Activated T-cell treated with anti-CD3 and anti-CD28 coated beads, Interleukin-2, amount 50 U/mL, for 1 hour (primary cell): Measurements from ENCODE around the gene SUGCT.
"Not testable (repeated sequence)": the region's sequence is repeated elsewhere in the genome, so short reads cannot be mapped to it uniquely, and the experiment has no call there.

Experiments used
- DNase-seq: peaks from one replicate; pipeline ENCODE4 v3.0.0-alpha.2; 2020

SUGCT gene

GRCh38 chr7:40332516-40332915 lies 197.7 kb downstream of the SUGCT start:
- DNase-seq: no peak

DNA sequence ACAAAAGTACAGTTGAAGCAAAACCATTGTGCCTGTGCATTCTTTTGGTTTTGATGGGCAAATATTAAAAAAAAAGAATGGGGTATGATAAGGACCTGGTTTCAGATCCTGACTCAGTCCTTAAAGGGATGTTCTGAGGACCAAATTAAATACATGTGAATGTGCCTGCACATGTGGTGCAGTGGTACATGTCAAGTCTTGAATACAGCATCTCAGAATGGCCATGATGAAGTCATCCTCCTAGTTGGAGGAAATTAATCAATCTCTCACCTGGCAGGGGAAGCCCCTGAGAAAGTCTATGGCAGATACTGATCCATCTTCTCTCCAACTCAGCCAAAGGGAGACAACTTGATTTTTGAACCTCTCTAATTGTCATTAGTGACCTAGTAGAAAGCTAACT lies 207.0 kb downstream of the SUGCT start:
- no peak for DNase-seq

DNA sequence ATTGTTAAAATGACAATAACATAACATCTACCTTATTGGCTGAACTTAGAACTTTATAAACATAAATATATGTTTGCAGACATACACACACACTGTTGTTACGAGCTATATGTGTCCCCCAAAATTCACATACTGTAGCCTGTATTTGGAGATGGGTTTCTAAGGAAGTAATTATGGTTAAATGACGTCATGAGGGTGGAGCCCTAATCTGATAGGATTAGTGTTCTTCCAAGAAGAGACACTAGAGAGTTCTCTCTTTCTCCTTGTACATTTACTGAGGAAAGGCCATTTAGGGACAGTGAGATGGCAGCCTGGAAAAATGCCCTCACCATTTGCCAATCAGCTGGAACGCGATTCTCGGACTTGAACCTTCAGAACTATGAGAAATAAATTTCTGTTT lies 211.7 kb downstream of the SUGCT start:
- DNase-seq: no peak

DNA sequence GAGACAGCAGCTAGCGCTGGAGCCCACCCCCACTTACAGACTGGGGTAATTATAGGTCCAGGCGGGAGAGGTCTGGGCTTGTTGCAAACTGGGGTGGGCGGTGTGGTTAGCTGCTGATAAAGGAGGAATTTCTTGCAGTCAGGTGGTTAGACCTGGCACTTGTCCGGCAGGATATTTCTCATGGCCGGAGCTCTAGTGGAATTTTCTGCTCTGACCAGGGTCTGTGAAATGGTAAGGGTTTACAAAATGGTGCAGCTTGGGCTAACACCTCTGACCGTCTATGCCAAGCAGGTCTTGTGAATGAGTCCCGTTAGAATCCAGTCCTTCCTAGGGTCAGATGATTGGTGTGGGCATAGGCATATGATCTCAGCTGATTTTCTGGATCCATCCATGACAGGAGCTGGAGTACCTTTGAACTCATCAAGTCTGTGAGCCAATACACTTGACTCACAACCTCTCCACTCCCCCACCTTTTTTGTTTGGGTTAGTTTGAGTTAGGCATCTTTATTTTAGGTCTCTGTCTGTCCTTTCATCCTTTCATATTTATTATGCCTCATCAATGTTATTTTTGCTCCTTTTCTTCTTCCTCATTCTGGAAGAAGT lies 213.4 kb downstream of the SUGCT start:
- DNase-seq: no peak

DNA sequence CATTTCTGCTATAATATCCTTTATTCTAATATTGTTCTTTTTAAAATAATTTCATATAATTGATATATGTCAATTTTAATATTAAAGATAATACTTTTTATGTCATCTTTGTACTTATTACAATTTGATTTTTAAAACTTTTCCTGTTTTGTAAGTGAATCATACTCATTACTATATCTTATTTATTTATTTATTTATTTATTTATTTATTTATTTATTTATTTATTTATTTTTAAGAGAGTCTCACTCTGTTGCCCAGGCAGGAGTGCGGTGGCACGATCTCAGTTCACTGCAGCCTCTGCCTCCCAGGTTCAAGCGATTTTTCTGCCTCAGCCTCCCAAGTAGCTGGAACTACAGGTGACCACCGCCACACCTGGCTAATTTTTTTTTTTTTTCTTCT lies 215.3 kb downstream of the SUGCT start:
- no peak for DNase-seq

GRCh38 chr7:40354711-40355110 lies 219.9 kb downstream of the SUGCT start:
- no peak for DNase-seq

GRCh38 chr7:40356312-40356711 lies 221.5 kb downstream of the SUGCT start:
- no peak for DNase-seq

DNA sequence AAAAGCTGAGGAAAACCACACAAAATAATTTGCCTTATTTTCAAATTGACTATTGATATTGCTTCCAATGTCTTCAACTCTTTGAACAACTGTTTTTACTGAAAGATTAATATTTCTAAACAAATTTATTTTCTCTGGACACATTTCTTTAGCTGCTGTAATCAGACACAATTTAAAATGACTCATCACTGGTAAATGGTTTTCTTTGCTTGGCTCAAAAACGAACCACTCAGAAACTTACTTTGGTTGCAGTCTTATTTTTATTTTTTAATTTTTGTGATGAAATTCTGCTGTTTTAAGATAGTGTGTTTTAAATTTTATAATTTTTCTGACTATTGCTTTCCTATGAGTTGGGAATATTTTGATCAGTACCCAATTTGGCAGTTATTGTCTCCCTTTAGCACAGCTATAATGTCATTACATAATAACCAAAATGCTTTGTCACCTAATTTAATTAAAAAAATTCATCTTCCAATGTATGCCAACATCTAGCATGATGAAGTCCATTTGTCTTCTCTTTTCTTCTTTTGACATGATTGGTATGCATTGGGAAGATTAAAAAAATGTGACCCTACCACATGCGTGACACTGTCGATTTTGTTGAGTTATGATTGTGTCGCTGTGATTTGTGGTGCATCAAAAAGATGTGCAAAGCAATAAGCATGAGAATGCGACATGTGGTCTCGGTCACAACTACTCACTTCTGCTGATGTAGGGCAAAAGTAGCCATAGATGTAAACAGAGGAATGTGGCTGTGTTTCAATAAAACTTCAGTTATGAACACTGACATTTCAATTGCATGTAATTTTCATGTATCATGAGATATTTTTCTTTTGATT lies 222.3 kb downstream of the SUGCT start:
- no peak for DNase-seq

GRCh38 chr7:40369641-40370277 lies 235.0 kb downstream of the SUGCT start:
- no peak for DNase-seq

DNA sequence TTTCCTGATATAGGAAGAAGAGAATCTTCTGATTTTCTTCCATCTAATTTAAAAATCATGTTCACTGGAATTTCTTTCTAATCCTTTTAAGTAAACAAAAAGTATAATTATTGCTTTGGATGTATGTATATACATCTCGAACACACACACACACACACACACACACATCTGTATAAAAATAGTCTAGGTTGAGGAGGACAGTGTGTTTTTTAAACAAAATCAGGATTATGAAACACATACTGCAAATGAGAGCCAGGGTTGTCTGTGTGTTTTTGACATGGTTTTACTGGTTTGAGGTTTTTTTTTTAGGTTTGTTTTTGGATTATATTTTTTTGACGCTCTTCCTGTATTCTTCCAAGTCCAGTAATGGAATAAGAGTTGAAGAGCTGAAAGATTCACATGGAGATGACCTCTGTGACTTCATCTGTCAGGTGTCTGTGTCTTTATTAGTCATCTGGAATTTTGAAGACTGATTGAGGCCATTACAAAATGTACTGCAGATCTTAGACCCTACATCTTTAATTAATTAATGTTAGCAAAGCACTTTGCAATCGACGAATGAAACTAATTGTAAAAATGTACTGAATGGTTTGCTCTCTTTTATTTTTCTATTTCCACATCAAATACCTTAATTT lies 237.1 kb downstream of the SUGCT start:
- DNase-seq: no peak

GRCh38 chr7:40374575-40374974 lies 239.8 kb downstream of the SUGCT start:
- DNase-seq: no peak

GRCh38 chr7:40380111-40380510 lies 245.3 kb downstream of the SUGCT start:
- DNase-seq: no peak

- no peak for DNase-seq
These were observed 247.3 kb downstream of the SUGCT start for GRCh38 chr7:40382145-40382544.

- no peak for DNase-seq
These were observed 258.9 kb downstream of the SUGCT start for GRCh38 chr7:40393660-40394059.

DNA sequence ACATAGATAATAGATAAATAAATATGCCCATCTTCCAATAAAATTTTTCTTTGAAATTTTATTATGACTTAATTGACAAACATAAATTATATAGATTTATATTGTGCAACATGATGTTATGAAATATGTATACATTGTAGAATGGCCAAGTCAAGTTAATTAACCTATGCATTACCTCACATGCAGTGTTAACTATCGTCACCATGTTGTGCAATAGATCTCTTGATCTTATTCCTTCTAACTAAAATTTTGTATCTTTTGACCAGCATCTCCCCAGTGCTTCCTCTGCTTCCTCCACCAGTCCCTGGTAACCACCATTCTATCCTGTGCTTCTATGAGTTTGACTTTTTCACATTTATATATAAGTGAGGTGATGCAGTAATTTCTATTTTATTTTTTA lies 259.6 kb downstream of the SUGCT start:
- DNase-seq: no peak

DNA sequence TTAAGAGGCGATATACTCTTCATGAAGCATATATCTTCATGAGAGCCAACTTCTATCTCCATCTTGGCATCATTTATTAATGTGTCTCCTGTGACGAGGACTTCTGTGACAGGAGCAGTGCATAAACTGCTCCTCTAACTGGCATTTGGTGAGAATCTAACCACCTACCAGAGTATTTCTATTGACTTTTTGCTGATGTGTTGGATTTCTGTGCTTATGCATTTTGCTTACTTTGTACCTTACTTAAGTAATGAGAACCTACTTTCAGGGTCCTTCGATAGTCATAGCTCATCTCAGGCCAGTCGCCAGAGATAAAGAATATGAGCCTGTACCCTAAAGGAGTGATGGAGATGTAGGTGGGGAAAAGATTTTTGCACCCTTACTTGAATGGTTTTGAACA lies 265.7 kb downstream of the SUGCT start:
- no peak for DNase-seq

- no peak for DNase-seq
These were observed 266.6 kb downstream of the SUGCT start for GRCh38 chr7:40401406-40401805.

GRCh38 chr7:40402661-40403060 lies 267.9 kb downstream of the SUGCT start:
- no peak for DNase-seq

DNA sequence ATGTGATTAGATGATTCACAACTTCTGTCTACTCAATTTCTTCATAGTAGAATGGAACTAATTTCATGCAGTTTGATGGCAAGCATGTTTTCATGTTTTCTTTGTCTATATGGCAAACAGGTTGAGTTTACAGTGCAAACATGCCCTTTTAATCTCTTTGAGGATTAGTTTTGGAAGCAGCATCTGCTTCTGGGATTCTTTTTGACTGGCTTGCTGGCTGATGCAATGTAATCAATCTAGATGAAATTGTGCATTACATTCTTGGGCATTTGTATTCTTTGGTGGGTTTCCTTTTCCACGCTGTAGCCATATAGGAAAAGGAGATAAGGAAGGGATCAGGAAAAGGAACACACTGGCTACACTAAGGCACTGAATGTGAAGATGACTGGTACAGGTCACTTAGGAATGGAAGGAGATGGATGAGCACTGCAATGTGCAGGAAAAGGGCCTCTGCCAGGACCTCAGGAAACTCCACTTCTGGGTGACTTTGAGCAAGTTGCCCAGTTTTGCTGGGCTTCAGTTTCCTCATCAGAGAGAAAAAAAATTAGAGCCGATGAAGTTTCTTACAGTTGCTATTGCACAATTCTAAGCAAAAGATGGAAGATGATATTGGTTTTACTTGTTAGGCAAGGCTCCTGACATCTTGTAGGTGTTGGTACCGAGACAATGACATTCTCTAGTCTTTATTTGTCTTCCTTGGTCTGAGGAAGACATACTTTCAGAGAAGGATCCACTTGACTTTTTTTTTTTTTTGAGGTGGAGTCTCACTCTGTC lies 269.1 kb downstream of the SUGCT start:
- DNase-seq: no peak

DNA sequence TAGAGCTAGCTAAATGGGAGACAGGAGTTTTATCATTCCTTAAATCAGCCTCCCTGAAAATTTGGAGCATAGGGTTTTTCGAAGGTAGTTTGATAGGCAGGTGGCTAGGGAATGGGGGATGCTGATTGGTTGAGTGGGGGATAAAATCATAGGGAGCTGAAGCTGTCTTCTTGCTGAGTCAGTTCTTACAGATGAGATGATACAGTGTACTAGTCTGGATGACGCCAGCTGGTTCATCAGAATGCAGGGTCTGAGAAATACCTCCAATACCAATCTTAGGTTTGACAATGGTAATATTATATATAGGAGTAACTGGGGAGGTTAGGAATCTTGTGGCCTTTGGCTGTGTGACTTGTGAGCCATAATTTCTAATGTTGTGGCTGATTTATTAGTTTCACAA lies 271.2 kb downstream of the SUGCT start:
- DNase-seq: no peak

GRCh38 chr7:40412323-40412722 lies 277.5 kb downstream of the SUGCT start:
- DNase-seq: no peak

DNA sequence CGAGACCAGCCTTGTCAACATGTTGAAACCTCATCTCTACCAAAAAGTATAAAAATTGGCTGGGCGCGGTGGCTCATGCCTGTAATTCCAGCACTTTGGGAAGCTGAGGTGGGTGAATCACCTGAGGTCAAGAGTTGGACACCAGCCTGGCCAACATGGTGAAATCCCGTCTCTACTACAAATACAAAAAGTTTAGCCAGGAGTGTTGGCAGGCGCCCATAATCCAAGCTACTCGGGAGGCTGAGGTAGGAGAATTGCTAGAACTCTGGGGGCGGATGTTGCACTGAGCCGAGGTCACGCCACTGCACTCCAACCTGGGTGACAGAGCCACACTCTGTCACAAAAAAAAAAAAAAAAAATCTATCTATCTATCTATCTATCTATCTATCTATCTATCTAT lies 279.9 kb downstream of the SUGCT start:
- DNase-seq: not testable (repeated sequence)

DNA sequence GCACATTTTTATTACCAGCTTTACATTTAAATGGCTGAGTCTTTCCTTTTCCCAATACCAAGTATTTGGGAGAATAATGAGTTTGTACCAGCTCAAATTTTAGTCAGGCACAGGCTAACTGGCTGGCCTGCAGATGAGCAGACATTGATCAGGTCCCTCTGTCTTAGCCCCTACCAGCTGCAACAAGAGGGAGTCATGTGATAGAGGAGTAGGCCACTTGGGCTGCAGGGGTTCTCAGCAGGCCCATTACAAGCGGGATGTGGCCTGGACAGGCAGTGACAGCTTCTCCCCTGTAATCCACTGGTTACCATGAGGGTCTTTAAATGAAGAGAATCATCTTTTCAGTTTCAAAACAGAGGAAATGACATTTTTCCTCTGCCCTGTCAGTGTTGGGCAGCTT lies 283.6 kb downstream of the SUGCT start:
- DNase-seq: no peak
